Measurements from ENCODE around the gene SNX32.
"Not testable (repeated sequence)": the region's sequence is repeated elsewhere in the genome, so short reads cannot be mapped to it uniquely, and the experiment has no call there.

SNX32 gene

DNA sequence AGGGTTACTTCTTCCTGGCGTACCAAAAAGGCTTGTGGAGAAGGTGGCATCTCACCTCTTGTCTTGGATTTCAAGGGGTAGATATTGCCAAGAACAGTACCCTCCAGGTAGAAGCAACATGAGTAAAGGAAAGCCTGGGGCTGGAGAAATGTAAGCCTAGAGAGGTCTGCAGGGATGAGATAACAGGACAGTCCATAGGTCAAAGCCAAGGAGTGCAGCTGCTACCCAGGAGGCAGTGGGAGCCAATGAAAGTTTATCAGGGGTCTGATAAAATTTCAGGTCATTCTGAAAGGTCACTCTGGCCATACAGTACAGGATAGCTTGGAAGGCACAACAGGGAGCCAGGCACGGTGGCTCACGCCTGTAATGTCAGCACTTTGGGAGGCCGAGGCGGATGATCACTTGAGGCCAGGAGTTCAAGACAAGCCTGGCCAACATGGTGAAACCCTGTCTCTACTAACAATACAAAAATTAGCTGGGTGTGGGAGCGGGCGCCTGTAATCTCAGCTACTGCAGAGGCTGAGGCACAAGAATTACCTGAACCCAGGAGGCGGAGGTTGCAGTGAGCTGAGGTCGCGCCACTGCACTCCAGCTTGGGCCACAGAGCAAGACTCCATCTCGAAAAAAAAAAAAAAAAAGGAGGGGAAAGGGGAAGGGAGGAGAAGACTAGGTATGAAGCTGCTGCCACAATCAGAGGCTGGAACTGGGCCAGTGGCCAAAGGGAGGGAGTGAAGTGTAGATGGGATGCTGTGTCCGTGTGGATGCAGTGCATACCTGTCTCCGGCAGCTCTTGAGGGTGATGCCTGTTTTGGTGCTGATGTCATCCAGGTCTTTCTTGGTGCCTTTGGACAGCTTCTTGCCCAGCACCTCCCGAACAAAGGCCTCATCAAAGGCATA, 53.3 kb downstream of the SNX32 start:
- DNase-seq (ENCODE audit: low spot score) = no peak

- DNase-seq (ENCODE audit: low spot score) = no peak
These were observed 54.0 kb downstream of the SNX32 start for GRCh38 chr11:65887723-65888162.

GRCh38 chr11:65888163-65888814, 54.5 kb downstream of the SNX32 start, which contains the start of gene FIBP:
TSS of gene FIBP (minus strand) at chr11:65888471. CDS start at chr11:65888418, 53 bp downstream.
- peak; percentile 98 for DNase-seq (ENCODE audit: low spot score)

- peak; percentile 96 for DNase-seq (ENCODE audit: low spot score)
These were observed 56.8 kb downstream of the SNX32 start, which contains the start of gene CCDC85B for GRCh38 chr11:65890324-65891218. TSS of gene CCDC85B (plus strand) at chr11:65890673. CDS start at chr11:65890784, 111 bp downstream.

- peak; percentile 60 for DNase-seq (ENCODE audit: low spot score)
These were observed 57.7 kb downstream of the SNX32 start for GRCh38 chr11:65891219-65892136.

DNA sequence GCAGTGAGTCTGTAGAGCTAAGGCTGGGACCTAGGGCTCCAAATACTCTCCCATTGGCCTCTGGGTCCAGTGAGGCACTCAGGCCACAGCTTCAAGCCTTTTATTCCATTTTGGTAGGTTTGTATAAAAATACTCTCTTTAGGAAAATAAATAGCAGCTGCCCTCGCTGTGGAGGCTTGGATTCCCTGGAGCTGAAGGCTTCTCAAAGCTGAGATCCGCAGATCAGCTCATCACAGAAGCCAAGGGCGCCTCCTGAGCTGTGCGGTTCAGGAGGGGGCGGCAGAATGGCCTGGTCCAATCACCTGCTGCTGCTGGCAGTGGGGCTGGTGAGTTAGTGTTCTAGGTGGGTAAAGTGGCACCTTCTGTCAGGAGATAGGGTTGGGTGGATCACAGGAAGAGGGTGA, 58.4 kb downstream of the SNX32 start:
- not testable (repeated sequence) for DNase-seq (ENCODE audit: low spot score)

GRCh38 chr11:65892661-65893317, 59.0 kb downstream of the SNX32 start:
- no peak for DNase-seq (ENCODE audit: low spot score)

GRCh38 chr11:65894034-65894591, 60.4 kb downstream of the SNX32 start:
- DNase-seq (ENCODE audit: low spot score) = no peak

DNA sequence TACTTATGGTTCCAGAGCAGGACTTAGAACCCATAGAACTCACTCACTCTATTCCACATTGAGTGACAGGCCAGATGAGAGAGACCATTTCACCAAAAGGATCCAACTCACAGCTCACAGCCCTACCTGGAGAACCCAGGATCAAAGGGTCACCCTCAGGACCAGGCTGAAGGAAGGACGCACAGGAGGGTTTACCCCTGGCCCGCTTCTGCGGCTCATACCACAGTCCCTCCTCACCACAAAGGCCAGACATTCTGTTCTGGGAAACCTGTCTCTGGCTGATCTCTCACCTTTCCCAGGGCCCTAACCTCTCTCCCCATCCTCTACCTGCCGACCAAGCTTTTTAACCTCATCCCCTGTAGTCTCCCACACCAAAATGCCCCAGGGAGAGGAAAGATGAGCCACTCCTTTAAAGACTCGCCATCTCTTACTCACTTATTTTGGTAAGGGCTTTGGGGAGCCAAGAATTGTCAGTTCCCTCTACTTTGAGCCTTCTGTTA, 61.8 kb downstream of the SNX32 start:
- DNase-seq (ENCODE audit: low spot score) = no peak

GRCh38 chr11:65896034-65896999, 62.6 kb downstream of the SNX32 start:
- DNase-seq (ENCODE audit: low spot score) = no peak

GRCh38 chr11:65897020-65897471, 63.3 kb downstream of the SNX32 start:
- no peak for DNase-seq (ENCODE audit: low spot score)

GRCh38 chr11:65898656-65899355, 65.0 kb downstream of the SNX32 start:
- no peak for DNase-seq (ENCODE audit: low spot score)

DNA sequence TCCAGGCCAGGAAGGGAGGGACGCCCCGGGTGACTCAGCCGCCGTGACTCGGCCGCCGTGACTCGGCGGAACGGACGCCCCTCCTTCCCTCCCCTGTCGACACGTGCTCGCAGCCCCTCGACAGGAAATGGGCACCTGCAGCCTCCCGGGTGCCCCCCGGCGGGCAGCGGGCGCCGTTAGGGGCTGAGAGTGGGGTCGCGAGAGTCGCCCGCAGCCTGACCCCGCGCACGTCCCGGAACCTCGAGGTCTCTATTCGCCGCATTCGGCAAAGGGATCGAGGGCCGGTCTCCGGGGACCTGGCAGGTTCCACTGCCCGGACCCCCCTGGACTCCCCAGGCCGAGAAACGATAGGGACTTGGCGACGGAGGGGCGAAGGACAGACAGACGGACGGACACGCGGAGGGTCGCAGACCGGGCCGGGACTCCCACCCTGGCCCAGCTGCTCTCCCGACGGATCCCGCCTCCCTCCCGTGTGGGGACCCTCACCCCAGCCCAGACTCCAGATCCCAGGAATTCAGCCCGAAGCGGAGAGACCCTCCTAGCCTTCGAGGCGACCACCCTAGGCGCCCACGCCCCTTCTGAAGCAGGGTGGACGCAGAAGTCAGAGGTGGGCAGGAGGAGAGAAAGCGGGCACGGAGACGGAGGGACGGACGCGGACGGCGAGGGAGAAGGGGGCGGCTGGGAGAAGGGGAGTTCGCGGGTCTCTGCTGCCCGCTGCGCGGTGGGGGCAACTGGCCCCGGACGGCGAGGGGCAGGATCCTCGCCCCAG, 65.8 kb downstream of the SNX32 start:
- peak; percentile 62 for DNase-seq (ENCODE audit: low spot score)

DNA sequence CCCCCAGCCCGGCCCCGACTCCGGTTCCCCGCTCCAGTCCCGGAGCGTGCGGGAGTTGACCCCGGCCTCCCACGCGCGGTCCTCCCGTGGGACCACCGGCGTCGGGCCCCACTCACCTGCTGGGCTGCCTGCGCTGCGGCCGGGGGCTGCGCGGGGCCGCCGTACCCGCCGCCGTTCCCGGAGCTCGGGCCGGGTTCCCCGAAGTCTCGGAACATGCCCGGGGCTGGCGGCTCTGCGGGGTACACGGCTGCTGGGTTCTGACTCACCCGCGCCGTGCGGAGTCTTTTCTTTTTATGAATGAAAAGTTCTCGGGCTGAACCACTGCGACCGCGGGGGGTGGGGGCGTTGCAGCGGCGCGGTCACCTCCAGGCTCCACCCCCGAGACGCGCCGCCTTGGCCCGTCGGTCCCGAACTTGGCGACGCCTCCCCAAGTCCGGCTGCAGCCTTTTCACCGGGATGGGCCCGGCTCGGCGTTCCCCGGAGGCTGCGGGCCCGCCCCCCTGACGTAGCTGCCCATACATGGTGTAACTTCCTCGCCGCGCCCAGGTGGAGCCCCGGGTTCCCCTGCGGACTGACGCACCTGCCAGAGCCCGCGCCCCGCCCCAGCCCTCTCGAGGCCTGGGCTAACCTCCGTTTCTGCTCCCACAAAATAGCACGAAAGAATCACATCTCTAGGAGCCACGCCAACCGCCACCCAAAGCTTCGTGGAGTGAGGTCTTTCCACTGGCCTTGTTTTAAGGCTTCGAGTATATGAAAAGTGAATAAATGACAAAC, 66.5 kb downstream of the SNX32 start, which contains the start of gene FOSL1:
FOSL1 (minus strand) TSS at position 264 of the 774 bp plus-strand sequence; CDS start at position 215, 49 bp downstream.
- peak; percentile 79 for DNase-seq (ENCODE audit: low spot score)

- no peak for DNase-seq (ENCODE audit: low spot score)
These were observed 67.1 kb downstream of the SNX32 start for GRCh38 chr11:65900899-65901180.

DNA sequence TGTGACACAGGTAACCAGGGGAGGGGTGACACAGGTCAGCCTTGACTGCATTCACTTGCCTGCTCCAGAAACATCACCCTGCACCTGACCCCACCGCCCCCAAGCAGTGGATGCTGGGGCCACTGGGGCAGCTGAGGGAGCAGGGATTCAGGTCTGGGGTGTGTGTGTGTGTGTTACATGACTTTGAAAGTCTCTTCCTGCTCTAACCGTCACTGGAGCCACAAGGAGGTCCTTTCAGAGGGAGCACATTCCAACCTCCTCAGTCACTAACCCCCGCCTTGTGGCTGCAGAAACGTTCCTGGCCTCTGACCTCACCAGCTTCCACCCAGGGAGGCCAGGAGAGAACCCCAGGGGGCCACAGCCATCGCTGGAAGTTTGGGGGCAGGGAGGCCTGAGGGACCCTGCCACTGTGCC, 69.3 kb downstream of the SNX32 start:
- no peak for DNase-seq (ENCODE audit: low spot score)
